HG02973 (cell line): ENCODE data around the gene RNF182.
"Not testable (repeated sequence)": the region's sequence is repeated elsewhere in the genome, so short reads cannot be mapped to it uniquely, and the experiment has no call there.

ENCODE experiments used
- ATAC-seq: cut with Tn5 transposase; IDR thresholded peaks from one replicate; pipeline ENCODE4 v1.9.1; 2021; ENCODE audit warnings: moderate library complexity; ENCODE audit not compliant: unreplicated experiment

Gene RNF182

DNA sequence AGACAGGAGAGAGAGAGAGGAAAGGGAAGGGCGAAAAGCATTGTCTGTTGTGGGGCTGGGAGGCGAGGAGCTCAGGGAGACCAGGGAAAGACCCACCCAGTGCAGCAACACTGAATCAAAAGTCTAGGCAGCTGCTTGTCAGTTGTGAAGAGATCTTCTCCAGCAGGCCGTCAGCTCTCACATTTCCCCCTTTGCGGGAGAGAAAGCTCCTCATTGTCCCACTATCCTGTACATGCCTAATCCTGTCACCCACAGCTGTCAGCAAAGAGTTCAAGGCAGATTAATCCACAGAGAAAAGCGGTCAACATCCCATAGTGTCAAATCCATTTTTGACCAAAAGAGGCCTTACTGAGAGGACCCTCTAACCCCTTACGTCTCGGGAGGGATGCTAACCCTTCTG is 27.3 kb downstream of the RNF182 start:
- no peak for ATAC-seq

DNA sequence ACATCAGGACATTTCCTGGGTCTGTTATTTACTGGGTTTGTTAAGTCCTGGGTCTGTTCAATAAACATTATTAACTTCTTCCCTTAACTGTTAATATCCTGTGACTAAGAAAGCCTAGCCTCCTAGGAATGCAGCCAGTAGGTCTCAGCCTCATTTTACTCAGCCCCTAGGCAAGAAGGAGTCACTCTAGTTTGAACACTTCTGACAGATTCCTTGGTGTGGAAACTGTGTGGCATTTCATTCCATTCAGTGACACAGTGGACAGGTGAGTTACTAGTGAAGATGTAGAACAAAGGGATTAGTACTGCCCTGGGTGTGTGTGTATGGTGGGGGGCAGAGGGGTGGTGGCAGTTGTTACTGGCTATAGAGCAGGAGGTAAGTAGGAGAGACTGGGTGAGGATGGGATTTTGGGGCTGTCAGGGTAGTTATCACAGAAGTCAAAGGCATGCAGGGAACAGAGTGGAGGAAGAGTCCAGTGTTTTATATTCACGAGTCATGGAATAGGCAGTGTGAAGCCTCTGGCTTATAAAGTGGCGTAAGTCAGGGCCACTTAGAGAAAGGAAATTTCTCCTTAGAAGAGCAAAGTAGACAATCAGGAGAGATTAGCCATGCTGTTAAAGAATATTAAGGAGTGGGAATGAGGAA is 28.4 kb downstream of the RNF182 start:
- no peak for ATAC-seq

DNA sequence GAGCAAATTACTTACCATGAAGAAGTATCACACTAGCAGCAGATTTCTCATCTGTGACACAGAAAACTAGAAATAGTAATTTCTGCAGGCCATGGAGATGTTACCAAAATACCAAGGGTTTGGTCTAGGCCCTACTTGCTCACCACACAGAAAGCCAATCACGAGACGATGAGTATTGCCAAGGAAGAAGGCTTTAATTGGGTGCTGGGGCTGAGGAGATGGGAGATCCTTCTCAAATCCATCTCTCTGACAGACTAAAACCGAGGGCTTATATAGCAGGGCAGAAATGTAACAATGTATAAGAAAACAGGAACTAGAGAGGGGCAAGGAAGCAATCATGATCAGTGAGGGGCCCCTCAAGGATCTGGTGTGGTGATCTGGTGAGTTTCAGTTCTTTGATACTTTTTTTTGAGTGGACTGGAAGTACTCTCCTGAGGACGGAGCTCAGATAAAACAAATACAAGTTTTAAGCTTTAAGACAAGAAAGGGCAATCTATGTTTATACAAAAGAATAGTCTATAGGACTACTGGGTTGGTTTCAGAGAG is 40.9 kb downstream of the RNF182 start:
- ATAC-seq: no peak

DNA sequence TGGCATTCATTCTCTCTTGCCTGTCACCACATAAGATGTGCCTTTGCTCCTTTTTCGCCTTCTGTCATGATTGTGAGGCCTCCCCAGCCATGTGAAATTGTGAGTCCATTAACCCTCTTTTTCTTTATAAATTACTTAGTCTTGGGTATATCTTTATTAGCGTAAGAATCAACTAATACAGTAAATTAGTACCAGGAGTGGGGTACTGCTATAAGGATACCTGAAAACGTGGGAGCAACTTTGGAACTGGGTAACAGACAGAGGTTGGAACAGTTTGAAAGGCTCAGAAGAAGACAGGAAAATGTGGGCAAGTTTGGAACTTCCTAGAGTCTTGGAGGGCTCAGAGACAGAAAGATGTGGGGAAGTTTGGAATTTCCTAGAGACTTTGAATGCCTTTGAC is 46.6 kb downstream of the RNF182 start:
- ATAC-seq: no peak

DNA sequence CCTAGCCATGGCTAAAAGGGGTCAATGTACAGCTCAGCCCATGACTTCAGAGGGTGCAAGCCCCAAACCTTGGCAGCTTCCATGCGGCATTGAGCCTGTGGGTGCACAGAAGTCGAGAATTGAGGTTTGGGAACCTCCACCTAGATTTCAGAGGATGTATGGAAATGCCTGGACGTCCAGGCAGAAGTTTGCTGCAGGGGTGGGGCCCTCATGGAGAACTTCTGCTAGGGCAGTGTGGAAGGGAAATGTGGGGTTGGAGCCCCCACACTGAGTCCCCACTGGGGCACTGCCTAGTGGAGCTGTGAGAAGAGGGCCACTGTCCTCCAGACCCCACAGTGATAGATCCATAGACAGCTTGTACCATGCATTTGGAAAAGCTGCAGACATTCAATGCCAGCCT is 47.9 kb downstream of the RNF182 start:
- not testable (repeated sequence) for ATAC-seq

DNA sequence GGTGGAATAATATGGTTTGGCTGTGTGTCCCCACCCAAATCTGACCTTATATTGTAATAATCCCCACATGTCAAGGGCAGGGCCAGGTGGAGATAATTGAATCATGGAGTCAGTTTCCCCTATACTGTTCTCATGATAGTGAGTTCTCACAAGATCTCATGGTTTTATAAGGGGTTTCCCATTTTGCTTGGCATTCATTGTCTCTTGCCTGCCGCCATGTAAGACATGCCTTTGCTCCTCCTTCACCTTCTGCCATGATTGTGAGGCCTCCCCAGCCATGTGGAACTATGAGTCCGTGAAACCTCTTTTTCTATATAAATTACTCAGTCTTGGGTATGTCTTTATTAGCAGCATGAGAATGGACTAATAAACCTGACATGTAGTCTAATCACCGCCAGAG is 48.7 kb downstream of the RNF182 start:
- ATAC-seq: not testable (repeated sequence)

DNA sequence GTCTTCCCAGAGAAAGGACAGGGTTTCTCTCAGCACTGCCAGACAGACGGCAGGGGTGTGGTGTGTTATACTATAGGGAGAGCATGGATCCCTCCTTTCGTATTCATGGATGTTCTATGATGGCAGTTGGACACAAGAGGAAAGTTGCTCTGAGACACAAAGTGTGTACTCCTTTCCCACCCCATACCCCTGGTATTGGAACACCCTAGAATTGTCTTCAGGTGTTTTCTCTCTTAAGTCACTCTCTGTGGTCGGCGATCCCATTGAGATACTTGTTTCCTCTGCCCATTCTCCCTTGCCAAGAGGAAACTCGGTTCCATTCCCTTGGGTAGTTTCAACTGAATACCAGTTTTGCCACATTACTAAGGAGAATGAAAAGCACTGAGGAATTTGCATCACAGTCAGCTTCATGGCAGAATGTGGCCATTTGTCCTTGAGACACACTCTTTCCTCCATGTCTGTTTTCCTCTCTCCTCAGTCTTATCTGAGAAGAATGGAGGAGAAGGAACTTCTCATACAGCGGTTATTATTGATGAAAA is 53.4 kb downstream of the RNF182 start:
- no peak for ATAC-seq

DNA sequence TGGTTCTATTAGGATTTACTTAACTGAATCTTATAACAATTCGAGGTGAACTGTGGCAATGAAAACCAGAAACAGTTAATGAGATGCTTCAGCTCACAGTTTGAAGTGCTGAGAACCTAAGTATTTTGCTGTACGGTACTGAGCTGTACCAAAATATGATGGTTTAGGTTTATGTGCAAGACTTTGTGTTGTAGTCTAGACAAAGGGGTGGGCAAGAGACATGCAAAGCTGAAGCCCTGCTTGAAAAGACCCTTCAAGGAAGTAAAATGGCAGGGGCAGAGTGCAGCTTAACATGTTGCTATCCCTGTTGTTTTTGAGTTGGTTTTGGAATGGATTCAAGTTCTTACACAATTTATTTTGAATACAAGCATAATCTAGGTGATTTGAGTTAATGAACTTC is 54.0 kb downstream of the RNF182 start:
- ATAC-seq: no peak

DNA sequence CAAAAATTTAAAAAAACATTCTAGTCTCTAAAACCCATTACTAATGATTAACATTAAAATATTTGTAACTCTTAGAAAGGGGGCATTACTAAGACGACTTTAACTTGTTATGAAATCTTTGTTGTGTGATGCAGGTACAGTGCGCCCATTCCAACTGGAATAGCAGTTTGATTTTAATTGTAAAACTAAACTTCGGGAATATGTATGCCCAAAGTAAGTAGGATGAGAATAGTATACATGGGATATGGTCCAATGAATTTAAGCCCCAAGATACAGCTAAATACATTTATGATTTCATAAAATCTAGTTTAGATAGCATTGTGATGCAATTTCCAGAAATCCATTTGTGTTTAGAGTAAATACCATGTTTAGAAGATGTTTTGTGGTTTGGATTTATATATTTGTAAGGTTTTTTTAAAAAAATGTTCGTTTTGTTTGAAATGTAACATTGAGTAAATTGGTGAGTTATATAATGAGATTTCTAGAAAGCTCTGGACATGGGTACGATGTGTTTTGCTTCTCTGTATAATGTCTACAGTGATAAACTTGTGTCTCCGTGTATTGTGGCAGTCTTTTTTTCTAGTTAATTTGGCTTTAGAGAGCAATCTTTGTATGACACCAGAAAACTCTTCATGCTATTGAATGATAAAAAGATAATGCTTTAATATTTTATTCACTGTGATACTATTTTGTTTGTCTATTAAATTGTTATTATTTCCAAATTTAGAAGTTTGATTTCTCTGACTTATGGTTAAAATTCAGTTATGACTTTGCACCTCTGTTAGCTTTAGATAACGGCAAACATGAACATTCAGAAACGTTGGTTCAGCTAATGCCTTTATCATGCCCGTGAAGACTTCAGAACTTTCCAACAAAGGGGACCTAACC is 54.8 kb downstream of the RNF182 start:
- no peak for ATAC-seq

DNA sequence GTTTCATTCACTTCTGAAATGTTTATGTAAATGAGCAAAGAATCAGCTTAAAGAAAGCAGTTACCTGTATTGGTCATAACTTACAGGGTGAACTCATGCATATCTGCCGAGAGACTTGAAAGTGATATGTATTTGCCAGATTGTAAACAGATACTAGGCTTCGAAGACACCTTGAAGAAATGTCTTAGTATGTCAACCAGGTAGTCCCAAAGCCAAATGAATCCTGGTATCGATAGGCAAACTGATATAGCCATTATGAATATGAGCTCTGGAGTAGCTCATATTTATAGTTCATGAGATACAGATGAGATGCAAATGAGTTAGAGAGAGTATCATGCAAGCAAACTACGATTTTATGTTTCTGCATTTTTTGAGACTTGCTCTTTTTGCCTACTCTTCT is 55.8 kb downstream of the RNF182 start:
- ATAC-seq: no peak

DNA sequence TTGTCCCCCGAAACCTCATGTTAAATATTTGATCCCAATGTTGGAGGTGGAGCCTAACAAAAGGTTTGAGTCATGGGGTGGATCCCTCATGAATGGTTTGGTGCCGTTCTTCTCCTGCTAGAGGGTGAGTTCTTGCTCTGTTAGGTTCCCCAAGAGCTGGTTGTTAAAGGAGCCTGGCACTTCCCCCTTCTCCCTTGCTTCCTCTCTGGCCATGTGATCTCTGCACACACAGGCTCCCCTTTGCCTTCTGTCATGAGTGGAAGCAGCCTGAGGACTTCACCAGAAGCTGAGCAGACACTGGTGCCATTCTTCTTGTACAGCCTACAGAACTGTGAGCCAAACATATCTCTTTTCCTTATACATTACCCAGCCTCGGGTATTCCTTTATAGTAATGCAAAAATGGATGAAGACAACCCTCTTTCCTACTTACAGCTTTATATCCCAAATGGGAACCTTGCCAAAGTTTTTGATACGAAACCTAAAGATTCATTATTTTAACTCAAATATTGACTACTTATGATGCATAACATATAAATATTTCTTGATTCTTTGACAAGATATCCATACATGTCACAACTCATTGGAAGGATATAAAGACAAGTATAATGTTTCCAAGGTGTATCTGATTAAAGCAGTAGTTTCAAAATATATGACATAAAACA is 61.0 kb downstream of the RNF182 start:
- no peak for ATAC-seq

DNA sequence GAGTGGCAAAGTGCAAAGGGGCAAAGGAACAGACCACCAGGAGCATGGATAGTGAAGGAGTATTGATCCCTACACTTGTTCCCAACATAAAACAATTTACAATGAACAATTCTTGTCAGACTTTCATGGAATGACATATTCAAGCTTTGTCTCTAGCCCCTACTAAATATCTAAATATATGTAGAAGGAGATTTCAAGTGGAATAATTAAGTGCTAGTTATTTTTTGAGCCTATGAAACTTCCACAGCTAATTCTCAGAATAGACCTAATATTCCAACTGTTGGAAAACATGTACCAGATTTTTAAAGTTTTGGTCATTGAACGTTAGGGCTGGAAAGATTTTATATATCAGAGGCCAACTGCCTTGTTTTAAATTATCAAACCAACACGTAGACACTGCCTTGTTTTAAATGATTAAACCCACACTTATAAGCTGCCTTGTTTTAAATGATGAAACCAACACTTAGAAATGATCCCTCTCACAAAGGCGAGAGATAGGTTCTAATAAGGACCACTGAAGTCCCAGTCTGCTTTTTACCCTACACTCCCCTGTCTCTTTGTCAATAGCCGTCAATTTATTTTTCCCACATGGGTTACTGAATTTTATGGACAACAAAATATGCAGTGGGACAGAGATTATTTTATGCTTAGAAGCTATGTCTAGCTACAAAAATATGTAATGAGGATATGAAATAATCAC is 62.1 kb downstream of the RNF182 start:
- ATAC-seq: no peak

DNA sequence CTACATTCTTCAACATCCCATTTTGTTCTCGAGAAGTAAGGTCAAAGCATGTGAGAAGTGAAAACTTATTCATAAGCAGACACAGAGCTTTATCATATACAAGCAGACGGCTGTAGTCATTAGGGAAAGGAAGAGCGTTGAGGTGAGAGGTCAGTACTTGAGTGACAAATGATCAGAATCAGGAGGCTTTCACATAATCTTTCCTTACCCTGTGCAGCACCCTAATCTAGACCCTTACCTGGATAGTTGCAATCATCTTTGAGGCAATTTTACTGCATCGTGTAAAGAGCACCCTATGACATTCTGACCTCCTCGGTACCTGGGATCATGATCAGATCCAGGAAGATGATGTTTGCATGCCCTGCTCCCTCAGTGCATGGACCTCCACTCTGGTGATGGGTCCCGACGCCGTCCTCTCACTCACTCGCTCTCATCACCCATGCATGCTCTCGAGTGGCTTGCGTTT is 62.7 kb downstream of the RNF182 start:
- ATAC-seq: no peak

DNA sequence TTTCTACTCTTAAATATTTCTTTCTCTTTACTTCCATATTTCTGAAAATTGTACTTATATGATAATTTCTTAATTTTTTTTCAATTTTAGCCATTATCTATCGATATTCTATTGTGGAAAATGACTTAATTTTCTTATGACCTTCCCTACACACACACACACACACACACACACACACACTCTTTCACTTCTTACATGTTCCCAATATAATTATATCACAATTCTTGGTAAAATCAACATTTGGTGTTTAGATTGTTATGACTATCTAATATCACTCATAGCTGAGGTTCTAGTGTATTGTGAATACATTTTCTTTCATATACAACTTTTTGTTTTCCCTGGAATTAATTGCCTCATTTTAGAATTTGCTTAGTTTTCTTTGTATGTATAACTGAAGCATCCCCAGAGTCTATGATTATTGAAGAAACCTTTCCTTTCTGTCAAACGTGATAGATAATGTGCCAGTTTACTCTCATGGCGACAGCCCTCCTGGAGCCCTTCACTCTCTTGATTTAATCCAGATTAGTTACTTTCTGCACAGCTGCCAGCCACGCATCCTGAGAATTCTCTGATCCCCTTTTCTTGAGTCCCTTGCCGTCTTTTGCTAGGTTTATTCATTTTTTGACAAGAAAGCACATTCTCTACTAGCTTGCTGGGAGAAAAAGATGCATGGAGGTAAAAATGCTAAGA is 63.4 kb downstream of the RNF182 start:
- ATAC-seq: no peak

DNA sequence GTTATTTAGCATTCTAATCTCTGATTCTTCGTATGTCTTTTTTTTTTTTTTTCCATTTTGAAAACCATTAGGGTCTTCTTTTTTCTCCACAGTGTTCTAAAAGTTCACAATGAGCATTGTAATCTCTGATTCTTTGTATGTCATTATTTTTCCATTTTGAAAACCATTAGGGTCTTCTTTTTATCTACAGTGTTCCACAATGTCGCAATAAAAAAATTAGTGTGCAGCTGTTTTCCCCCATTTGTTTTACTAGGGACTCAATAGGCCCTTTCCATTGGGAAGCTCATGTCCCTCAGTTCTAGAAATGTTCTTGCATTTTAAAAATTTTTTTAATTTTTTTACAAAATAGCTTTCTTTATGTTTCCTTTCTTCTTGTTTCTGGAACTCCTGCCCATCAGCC is 64.2 kb downstream of the RNF182 start:
- ATAC-seq: no peak

DNA sequence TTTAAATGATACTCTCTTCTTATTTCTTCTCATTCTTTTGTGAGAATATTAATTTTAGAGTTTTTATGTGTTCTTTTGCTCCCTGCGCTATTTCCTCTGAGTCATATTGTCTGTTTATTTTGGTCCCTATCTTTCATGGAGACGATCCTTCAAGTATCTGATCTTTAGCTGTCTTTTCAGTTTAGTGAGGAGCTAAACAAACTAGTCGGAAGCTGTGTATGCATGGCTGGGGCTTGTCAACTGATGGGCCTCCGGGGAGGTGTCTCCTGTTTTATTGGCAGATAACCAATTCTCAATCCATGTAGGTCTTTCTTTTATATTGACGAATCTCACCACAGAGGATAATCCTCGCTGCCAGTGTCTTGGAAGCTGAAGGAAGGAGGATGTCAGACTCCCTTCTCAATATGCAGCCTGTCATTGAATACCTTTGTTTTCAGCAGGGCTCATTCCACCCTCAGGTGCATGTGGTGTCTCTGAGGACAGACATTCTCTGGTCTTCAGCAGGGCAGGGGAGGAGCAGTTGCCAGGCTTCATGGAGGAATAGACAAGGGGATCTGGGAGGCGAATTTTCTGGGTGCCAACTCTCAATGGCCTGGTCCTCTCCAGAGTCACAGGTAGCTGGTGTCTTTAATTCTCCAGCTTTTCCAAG is 64.9 kb downstream of the RNF182 start:
- no peak for ATAC-seq

DNA sequence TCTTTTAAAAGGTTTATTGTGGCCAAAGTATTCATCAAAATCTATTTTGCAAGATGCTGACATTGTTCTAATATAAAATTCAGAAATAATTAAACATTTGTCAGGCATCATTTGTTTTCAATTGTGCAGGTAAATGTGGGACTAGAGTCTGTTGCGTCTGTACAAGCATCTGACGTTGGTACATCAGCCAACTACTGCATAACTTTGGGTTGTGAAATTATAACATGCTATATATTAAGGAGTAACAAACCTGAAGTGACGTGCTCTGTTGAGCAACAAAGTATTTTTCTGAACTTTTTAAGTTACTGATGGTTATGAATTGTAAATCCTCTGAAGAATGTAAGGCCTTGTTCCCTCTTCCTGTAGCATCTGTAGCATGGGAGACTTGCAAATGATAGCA is 66.0 kb downstream of the RNF182 start:
- ATAC-seq: no peak

DNA sequence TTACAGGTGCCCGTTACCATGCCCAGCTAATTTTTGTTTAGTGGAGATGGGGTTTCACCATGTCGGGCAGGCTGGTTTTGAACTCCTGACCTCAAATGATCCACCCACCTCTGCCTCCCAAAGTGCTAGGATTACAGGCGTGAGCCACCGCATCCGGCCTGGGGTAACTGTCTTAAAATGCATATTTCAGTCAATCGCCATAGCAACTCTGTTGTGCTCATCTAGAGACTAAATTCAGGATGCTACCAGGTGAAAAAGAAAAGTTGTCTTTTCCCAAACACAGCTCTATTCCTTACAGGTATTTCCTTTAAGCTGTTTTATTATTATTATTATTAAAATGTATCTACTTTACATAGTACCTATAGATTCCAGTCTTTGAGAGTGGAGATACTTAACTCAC is 66.6 kb downstream of the RNF182 start:
- no peak for ATAC-seq

DNA sequence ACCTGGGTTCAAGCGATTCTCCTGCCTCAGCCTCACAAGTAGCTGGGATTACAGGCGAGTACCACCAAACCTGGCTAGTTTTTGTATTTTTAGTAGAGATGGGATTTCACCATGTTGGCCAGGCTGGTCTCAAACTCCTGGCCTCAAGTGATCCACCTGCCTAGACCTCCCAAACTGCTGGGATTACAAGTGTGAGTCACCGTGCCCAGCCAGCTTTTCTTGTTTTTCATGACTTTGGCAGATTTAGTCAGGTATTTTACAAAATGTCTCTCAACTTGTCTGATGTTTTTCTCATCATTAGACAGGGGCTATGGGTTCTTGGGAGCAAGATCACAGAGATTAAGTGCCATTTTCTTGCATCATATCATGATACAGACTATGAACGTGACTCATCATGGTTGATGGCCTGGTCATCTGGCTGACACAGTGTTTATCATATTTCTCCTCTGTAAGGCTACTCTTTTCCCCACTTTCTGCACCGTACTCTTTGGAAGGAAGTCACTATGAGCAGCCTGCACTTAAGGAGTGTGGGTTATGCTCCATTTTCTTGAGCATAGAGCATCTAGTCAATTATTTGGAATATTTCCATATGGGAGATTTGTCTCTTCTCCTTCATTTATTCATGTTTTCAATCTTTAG is 67.8 kb downstream of the RNF182 start:
- no peak for ATAC-seq
